AG09309 (cell line): ENCODE measurements around the gene EEPD1.

Experiments used
- DNase-seq: peaks from one replicate; pipeline ENCODE4 v3.0.0-alpha.2; 2010; ENCODE audit warnings: low read depth
- H3K4me3 ChIP-seq: 2 replicates; pipeline ENCODE4 v1.5.1; 2011; ENCODE audit warnings: mild to moderate bottlenecking, low read depth, low read length, moderate library complexity; ENCODE audit not compliant: control insufficient read depth
- CTCF ChIP-seq: IDR thresholded peaks from 2 replicates; pipeline ENCODE4 v1.5.1; 2011; ENCODE audit warnings: mild to moderate bottlenecking, low read depth, low read length, inconsistent platforms; ENCODE audit not compliant: insufficient read depth, control insufficient read depth; ENCODE audit errors: missing control alignments

EEPD1 gene

GRCh38 chr7:36344622-36345021 lies 191.6 kb downstream of the EEPD1 start:
- no peak for DNase-seq
- no peak overlapping the region for H3K4me3 ChIP-seq
- no peak for TF ChIP-seq CTCF

GRCh38 chr7:36346260-36346831 lies 193.3 kb downstream of the EEPD1 start:
- TF ChIP-seq CTCF = no peak
- DNase-seq = no peak
- no peak overlapping the region for H3K4me3 ChIP-seq

- no peak for TF ChIP-seq CTCF
- no peak overlapping the region for H3K4me3 ChIP-seq
- DNase-seq = no peak
Observed at GRCh38 chr7:36348256-36348655, 195.2 kb downstream of the EEPD1 start.

GRCh38 chr7:36348771-36349170 lies 195.7 kb downstream of the EEPD1 start:
- H3K4me3 ChIP-seq = no peak overlapping the region
- DNase-seq = no peak
- TF ChIP-seq CTCF = no peak

- TF ChIP-seq CTCF = no peak
- DNase-seq = no peak
- H3K4me3 ChIP-seq = no peak overlapping the region
Observed at GRCh38 chr7:36349626-36350025, 196.6 kb downstream of the EEPD1 start.
